ENCODE results near the gene RFX8.

DNA sequence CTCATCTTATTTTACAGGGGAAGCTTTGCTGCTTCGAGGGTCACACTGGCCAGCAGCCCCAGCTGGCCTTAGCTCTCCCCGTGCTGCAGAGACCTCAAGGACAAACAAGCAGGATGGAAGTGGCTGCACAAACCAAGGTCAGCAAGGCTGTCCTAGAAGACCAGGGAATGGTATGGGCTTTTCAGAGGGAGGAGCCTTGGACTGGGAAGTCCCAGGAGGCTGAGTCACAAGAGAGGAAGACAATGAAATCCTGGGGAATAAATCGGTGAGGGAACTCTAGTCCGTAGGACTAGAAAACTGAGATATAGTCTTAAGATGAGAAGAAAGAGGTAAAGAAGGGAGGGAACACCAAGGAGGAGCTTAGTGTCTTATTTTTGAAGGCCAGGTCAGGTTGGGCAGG is 103.3 kb downstream of the RFX8 start:
- TF ChIP-seq, protein P1, sequence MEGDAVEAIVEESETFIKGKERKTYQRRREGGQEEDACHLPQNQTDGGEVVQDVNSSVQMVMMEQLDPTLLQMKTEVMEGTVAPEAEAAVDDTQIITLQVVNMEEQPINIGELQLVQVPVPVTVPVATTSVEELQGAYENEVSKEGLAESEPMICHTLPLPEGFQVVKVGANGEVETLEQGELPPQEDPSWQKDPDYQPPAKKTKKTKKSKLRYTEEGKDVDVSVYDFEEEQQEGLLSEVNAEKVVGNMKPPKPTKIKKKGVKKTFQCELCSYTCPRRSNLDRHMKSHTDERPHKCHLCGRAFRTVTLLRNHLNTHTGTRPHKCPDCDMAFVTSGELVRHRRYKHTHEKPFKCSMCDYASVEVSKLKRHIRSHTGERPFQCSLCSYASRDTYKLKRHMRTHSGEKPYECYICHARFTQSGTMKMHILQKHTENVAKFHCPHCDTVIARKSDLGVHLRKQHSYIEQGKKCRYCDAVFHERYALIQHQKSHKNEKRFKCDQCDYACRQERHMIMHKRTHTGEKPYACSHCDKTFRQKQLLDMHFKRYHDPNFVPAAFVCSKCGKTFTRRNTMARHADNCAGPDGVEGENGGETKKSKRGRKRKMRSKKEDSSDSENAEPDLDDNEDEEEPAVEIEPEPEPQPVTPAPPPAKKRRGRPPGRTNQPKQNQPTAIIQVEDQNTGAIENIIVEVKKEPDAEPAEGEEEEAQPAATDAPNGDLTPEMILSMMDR (IDR thresholded peaks at IDR 0.05; ENCODE audit: low read length): no peak
- TF ChIP-seq EZH2 (optimal IDR thresholded peaks at IDR 0.05; ENCODE audit: low read depth, low read length): no peak

Measured in MM.1S (cell line).